Vagina (tissue), 2 donors: ENCODE measurements around the gene ALDH4A1.

ENCODE experiments used
- POLR2AphosphoS5 ChIP-seq, 2 donors: sonication (generic); formaldehyde crosslinking; IDR thresholded peaks; one replicate each; pipeline ENCODE4 v1.9.0; 2017; ENCODE audit warnings: antibody characterized with exemption in 2 of 2, mild to moderate bottlenecking in 2 of 2, low read depth in 1 of 2; ENCODE audit not compliant: insufficient read depth in 1 of 2
- TF ChIP-seq, protein P1 (sequence below), 3 experiments: fragments of 450-650 bp in 2 of 3; fragments of 200-600 bp in 1 of 3; sonication (generic) in 1 of 3; IDR thresholded peaks; one replicate each; pipeline ENCODE4 v1.5.1; 2017 to 2019; ENCODE audit warnings: antibody characterized with exemption in 3 of 3, mild to moderate bottlenecking in 2 of 3, moderate library complexity in 2 of 3

DNA sequence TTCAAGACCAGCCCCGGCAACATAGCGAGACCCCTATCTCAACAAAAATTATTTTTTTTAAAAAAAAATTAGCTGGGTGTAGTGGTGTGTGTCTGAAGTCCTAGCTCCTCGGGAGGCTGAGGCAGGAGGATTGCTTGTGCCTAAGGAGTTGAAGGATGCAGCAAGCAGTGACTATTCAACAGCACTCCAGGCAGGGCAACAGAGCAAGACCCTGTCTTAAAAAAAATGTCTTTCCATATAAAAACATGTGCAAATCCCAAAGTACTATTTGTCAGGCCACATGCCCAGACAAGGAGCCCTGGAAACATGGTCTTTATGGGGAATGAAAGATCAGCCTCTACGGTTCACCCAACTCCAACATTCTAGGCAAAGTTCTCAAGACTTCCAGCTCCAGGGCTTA lies 40.8 kb upstream of the ALDH4A1 start:
- TF ChIP-seq, protein P1, sequence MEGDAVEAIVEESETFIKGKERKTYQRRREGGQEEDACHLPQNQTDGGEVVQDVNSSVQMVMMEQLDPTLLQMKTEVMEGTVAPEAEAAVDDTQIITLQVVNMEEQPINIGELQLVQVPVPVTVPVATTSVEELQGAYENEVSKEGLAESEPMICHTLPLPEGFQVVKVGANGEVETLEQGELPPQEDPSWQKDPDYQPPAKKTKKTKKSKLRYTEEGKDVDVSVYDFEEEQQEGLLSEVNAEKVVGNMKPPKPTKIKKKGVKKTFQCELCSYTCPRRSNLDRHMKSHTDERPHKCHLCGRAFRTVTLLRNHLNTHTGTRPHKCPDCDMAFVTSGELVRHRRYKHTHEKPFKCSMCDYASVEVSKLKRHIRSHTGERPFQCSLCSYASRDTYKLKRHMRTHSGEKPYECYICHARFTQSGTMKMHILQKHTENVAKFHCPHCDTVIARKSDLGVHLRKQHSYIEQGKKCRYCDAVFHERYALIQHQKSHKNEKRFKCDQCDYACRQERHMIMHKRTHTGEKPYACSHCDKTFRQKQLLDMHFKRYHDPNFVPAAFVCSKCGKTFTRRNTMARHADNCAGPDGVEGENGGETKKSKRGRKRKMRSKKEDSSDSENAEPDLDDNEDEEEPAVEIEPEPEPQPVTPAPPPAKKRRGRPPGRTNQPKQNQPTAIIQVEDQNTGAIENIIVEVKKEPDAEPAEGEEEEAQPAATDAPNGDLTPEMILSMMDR (IDR thresholded peaks at IDR 0.05): no peak
- no peak for TF ChIP-seq POLR2AphosphoS5 (IDR thresholded peaks at IDR 0.05; ENCODE audit: insufficient read depth in 1 of 2, low read depth in 1 of 2)
